NCI-H2081 (cell line): ENCODE measurements around the gene RXRA.

Source experiments
- DNase-seq, 2 experiments: peaks; one replicate each; lab custom pipeline; 2025; lab: John Stamatoyannopoulos, UW

RXRA gene

DNA sequence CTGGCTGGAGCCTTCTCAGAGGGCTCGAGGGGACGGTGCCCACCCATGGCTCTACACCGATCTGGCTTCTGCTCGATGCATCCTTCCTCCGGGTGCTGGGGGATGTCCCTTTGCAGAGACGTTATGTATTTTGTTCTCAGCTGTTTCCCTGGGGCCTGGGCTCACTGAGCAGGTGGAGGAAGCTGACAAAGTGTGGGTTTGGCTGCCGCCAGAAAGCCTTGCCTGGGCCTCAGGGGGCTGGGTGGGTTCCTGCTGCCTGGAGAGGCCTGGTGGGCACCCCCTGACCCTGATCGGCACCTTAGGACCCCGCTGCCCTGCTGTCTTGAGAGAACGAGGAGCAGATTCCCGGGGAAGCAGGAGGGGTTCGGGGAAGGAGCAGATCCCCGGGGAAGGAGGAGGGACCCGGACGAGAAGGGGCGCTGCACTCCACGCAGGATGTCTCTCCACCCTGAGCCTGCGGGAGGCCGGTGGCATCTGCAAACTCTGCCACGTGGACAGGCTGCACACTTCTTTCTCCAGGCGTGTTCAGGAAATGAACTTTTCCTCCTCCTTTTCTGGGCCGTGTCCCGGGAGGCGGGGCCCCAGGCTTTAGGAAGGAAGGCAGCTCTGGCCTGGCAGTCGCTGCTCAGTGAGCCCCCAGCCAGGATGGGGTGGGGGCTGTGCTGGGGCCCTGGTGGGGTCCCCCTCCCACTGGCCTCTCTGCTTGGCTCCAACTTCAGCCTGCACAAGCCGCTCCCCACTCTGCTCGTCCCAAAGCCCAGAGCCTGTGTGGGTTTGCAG lies 148.9 kb downstream of the RXRA start:
- no peak for DNase-seq

DNA sequence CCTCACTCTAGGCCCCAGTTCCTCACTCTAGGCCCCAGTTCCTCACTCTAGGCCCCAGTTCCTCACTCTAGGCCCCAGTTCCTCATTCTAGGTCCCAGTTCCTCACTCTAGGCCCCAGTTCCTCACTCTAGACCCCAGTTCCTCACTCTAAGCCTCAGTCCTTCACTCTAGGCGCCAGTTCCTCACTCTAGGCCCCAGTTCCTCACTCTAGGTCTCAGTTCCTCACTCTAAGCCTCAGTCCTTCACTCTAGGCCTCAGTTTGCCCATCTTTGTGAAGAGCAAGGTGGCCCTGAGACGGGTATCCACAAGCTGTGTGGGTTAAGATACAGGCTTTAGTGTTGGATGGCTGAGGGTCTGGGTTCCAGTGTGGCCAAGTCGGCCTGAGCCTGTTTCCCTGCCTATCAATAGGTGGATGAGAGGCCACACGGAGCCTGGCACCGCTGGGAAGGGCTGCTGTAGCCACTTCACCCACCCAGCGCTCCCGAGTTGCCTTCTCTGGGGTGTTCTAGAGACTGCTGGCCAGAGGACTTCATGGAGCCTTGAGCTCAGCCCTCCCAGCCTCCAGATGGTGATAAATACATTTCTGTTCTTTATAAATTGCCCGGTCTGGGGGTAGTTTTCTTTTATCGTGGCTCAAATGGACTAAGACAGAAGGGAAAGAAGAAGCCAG lies 150.2 kb downstream of the RXRA start:
- no peak for DNase-seq

DNA sequence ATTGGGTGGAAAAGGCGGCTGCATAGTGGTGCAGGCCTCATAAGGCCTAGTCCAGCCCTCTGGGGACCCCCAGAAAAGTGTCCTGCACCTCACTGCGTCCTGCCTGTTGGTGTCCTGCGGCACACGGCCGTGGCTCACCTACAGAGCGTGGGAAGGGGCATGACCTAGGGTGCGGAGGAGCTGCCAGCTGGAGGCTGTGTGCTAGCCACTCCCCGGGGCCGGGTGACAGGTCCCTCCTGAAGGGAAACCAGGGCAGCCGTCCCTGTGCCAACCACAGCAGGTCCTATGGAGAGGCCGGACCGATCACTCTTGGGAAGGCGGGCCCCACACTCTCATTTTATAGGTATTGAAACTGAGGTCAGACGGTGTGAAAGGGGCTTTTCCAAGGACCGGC lies 150.7 kb downstream of the RXRA start:
- no peak for DNase-seq

DNA sequence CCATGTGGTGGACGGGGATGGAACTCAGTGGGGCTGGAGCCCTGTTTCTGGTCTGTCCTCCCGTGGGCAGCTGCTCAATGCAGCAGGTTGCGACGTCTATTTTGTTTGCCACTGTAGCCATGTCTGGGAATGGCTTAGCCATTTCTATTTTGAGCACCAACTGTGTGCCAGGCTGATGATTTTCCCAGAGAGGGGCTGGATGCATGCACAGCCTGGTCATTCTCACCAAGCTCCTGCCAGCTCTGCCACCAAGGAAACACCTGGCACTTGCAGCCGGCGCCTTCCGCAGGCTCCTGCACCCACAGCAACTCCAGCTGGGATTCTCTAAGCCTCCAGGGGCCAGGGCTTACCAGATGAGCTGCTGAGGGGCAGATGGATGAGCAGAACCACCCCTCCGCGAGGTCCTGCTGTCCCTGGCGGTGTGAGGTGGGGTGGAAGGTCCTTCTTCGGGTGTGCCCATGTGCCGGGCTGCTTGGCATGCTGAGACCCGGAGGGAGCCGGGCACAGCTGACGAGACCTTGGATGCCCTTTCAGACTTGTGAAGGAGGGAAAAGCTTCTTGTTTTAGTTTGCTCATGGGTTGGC lies 151.2 kb downstream of the RXRA start:
- no peak for DNase-seq

DNA sequence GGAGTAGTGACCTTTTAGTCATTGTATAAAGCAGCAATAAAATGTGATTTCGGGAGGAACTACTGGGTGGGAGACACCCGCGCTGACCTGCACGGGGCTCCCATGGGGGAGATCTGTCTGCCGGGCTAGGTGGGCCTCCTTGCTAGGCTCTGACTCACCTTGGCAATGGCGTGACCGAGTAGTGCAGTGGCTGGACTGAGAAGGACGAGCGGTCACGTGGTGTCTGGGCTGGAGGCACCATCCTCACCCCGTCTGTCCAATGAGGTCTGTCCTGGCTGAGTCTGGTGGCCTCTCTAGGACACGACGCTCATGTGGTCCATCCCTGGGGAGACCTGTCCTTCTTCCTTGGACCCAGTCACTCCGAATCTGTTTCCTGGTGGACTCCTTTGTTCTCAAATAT lies 151.7 kb downstream of the RXRA start:
- no peak for DNase-seq

DNA sequence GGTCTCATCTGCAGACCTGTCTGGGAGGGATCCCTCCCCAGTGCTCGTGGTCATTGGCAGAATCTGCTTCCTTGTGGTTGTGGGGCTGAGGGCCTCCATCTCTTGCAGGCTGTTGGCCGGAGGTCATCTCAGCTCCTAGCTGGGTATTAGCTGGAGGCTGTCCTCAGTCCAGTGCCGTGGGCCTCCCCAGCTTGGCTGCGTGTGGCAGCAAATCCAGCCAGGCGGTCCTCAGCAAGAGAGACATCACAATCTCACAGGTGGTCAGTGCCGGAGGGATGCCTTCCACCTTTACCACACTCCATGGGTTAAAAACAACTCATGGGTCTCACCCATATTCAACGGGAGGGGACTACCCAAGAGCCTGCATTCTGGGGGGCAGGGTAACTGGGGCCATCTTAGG lies 155.5 kb downstream of the RXRA start:
- no peak for DNase-seq

DNA sequence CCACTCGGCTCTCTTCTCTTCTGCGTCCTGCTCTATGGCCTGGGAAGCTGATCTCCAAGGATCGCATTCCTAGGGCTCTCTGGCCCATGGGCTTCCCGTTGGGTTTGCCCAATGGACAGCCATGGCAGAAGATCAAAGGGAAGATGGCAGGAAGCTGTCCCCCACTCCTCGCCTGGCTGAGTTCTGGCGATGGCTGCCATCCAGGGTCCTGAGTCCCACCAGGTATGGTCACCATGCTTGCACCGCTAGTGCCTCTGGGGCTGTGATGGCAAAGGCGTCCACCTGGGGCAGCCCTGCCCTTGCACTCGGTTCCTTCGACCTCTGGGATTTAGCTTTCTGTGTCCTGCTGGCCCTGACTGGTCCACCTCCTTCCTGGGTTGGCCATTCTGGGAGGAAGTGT lies 156.0 kb downstream of the RXRA start:
- DNase-seq: no peak

DNA sequence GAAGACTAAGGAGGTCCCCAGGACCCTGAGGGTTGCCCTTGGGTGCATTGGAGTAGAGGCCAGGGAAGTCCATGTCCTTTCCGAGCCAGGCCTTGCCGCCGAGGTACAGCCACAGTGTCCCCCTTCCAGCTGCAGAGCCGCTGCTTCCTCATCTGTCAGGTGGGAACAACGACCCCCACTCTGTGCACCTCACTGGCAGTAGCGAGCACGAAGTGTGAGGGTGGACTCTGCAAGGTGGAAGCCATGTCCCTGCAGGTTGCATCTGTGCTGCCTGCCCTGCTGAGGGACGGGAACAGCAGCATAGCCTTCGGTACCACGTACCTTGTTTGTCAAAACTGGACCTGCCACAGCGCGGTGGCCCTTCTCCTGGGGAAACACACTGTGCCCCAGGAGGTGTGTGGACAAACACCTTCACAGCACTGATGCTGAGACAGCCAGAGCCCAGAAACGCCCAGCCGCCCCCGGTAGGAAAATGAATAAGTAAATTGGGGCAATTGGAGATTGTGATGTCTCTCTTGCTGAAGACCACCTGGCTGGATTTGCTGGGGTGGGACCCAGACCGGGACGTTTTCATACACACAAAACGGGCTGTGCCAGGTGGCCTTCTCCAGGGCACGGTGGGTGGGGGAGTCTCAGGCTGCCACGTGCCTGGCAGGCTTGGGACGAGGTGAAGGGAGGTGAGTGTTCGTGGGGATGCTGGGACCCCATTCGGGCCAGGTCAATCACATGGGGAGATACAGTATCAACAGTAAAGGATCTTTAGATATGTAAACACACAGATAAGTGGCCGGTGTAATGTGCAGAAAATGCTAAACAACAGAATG lies 157.3 kb downstream of the RXRA start:
- DNase-seq: no peak

DNA sequence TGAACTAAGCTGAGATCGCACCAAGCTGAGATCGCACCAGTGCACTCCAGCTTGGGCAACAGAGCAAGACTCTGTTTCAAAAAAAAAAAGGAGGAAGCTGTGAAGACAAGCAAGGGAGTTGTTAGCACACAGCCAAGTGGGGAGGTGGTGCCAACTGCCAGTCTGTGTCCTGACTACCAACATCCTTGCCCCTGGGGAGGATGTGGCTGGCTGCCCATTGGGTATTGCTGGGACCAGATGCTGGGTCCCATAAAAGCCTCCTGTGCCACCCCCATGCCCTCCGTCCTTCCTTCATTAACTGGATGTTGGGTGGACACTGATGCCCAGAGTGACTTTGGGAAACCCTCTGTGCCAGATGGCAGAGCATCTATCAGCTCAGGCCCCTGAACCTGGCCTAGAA lies 158.2 kb downstream of the RXRA start:
- DNase-seq: no peak

DNA sequence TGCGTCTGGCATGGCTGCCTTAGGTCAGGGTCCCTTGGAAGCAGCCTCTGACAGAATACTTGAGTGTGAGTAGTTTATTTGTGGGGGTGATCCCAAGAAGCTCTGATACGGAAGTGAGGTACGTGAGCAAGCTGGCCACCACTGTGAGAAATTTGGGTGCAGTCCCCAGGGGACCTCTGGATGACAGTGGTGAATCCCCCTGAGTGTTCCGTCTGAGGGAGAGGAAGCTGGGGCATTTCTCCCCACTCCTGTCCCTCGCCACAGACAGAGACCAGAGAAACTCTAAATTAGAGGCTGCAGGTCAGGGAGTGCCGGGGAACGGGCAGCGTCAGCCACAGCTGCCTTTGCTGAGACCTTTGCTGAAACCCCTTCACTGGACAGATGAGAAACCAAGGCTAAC lies 159.4 kb downstream of the RXRA start:
- no peak for DNase-seq

DNA sequence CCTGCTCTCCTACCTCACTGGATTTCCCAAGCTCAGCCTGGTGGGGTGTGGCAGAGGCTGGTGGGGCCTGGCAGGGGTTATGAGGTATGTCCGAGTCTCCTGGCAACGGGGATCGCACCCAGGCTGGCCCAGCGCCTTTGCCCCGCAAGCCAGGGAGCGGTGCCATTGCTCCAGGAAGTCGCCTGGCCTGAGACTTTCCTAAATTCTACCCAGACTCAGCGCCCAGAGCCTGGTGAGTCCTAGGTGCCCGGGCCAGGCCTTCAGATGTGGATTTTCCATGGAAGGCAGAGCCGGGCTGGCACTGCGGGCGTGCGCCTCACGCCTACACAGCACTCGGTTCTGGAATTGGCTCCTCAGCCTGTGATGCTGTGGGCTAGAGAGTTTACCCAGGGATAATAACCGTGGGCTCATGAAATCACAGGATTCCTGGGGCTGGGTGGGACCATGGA lies 159.9 kb downstream of the RXRA start:
- DNase-seq: no peak

DNA sequence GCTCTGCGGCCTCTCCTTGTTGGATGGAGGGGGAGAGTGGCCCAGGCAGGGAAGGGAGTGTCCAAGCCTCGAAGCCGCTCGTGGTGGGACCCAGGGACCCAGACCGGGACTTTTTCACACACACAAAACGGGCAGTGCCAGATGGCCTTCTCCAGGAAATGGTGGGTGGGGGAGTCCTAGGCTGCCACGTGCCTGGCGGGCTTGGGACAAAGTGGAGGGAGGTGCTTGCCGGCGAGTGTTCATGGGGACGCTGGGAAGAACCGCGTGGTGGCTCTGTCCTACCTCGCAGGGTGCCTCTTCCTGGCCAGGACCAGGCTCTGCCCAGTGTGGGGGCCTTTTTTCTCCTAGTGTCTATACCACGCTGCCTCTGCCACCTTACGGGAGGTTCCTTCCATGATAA lies 160.3 kb downstream of the RXRA start:
- no peak for DNase-seq
